GM21367 (cell line): ENCODE measurements around the gene STX1A.

Experiments
- ATAC-seq: cut with Tn5 transposase; IDR thresholded peaks from one replicate; pipeline ENCODE4 v1.9.1; 2021; ENCODE audit not compliant: unreplicated experiment

Gene STX1A

GRCh38 chr7:73708961-73709549, 10.4 kb downstream of the STX1A start:
- ATAC-seq = no peak

GRCh38 chr7:73707045-73707631, 12.3 kb downstream of the STX1A start:
- no peak for ATAC-seq

- ATAC-seq = no peak
Measured at GRCh38 chr7:73706126-73707044, 13.1 kb downstream of the STX1A start.

DNA sequence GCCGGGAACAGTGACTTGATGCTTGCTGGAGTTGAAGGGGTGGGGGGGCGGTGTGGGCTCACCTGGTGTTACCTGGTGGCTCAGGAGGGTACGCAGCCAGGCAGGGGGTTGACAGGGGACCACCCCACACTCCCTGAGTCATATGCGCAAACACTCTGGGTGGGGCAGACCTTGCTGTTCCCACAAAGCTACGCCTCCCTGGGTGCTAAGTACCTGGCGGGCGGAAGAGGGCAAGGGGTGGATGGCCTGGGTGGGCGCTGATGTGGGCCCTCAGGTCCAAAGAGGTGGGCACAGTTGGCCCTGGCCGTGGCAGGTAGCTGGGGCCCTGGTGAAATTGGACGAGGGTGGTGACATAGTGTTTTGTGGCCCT, 13.9 kb downstream of the STX1A start:
- no peak for ATAC-seq

DNA sequence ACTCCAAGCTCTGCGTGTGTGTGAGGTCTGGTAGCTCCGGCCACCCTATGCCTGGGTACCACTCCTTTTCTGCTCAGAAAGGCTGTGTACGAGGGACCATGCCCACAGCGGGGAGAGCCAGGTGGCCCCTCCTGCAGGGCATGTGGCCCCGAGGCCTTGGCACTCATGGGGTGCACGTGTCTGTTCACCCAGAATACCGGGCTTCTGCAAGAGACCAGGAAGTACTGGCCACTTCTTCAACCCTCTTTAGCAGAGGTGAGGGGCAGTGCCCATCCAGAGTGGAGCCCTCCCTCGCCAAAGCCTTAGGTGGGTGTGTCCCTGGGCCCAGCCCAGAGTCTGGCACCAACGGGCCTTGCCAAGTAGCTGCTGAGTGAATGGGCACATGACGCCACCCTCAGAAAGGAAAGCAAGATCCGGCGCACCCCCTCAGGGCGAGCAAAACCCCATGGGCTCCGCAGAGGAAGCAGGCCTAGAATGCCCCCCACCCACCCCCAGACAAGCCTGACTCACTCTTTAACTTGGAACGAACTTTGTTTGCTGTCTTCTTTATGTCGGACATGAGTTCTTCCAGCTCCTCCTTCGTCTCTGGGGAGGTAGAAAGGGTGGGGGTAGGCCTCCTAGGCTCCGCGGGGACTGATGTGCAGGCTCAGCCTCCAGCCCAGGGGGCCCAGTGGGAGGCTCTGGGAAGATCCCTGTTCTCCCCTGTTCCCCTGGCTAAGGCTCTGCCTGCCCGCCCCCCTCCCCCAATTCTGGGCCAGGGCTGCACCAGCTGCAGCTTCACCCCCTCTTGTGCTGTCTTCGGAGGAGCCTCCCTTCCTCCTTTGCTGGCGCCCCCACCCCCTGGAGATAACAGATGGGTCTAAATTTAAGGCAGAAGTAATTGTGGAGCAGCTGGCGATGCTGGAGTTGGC, 14.6 kb downstream of the STX1A start:
- ATAC-seq = no peak

DNA sequence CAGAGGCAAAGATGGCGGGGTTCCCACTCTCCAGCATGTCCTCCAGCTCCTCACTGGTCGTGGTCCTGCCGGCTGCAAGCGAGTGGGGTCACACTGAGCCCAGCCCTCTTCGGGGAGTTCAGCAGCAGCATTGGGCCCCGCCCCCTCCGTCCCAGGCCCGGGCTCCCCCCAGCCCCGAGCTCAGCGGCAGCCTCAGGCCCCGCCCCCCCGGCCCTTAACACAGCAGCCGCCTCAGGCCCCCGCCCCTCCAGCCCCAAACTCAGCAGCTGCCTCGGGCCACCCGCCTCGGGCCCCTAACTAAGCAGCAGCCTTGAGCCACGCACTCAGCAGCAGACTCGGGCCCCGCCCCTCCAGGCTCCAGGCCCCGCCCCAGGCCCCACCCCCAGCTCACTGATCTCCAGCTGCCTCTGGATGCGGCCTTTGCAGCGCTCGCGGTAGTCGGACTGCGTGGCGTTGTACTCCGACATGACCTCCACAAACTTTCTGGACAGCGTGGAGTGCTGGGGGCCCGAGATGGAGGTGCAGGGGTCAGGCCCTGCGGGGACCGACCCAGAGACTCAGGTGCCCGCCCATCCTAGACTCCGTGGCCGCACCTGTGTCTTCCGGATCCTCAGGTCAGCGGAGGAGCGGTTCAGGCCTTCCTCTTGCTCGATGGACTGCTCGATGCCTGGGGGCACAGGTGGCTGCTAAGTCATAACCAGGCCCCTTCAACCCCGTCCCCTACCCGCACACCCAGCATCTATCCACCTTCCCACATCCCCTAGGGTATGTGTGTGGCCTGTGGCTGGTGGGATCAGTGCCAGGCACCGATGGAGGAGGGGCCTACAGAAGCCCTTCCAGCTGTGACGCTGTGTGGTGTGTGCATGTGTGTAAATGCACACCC, 15.5 kb downstream of the STX1A start:
- no peak for ATAC-seq

DNA sequence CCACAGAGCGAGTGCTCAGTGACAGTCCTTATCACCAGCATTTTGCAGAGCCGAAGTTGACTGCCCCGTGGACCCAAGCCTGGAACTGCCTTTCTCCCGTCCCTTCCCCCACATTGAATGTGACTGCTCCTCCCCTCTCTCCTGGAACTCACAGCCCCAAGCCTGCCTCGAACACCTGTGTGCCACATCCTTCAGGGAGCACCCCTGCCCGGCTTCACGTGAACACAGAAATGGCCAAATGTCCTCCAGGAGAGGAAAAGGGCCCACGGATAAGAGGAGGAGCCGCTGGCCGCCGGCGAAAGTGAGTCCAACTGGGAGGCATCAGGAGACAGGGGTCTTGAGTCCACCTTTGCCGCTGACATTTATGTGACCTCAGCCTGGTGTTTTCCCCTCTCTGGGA, 16.2 kb downstream of the STX1A start:
- ATAC-seq = no peak

DNA sequence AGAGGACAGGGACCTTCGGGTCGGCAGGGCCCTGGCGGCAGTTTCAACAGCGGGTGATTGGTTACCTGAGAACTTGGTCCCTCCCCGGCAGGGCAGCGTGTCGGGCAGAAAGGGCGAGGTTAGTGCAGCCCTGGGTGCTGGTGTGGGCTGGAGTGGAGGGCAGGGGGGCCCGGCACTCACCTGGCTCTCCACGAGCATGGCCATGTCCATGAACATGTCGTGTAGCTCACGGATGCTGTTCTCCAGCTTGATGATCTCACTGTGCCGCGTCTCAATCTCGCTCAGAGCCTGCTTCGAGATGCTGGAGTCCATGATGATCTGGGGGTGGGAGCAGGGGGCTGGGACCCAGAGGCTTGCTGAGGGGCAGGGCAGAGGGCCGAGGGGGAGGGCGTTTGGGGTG, 16.8 kb downstream of the STX1A start:
- ATAC-seq = no peak

GRCh38 chr7:73702226-73702625, 17.2 kb downstream of the STX1A start:
- ATAC-seq = no peak

- ATAC-seq = no peak
Measured at GRCh38 chr7:73701357-73701995, 18.0 kb downstream of the STX1A start.

- no peak for ATAC-seq
Measured at GRCh38 chr7:73700581-73701134, 18.8 kb downstream of the STX1A start.

- no peak for ATAC-seq
Measured at GRCh38 chr7:73700069-73700423, 19.4 kb downstream of the STX1A start.

DNA sequence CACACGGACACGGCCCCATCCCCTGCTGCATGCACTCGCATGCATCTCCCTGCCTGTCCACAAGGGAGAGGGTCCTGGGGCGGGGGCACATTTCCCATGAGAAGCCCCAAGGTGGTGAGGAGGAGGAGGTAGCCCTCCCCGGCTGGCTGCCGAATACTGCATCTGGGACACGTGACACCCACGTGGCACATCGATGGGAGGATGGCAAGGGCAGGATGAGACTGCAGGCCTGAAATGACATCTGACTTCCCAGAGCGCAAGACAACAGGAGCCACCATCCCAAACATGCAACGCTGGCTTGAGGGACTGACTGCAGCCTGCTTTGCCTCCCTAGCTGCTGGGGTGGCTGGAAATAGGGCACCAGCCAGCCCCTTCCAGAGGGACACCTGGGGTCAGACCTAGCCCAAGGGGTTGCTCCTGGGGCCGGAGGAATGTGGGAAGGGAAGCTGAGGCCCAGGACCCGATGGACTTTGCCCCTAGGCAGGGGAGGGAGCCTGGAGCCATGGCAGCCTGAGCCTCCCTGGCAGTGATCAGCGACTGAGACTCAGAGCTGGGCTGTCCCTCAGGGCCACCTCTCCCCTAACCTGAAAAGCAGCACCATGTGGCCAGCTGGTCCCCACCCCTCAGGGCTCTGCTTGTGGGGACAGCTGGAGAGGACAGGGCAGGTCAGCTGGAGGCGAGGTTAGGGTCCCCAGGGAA, 19.9 kb downstream of the STX1A start:
- no peak for ATAC-seq

- ATAC-seq = no peak
Measured at GRCh38 chr7:73698410-73698809, 21.1 kb downstream of the STX1A start.

GRCh38 chr7:73696372-73696771, 23.1 kb downstream of the STX1A start:
- no peak for ATAC-seq

GRCh38 chr7:73690646-73691045, 28.8 kb downstream of the STX1A start:
- ATAC-seq = no peak

DNA sequence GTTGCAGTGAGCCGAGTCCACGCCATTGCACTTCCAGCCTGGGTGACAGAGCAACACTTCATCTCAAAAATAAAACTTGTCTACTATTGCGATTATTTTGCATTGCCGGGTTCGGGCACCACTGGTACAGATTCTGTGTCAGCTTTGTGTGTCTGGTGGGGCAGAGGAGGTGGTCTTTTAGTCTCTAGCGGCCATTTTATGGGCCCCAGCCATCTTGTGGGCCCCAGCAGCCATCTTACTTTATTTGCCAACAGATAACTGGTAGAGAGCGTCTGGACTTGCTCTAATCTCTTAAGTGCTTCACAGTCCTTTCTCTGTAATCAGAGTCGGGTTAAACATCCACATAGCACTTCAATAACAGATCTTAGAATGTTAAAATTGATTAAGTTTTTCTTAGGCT, 31.2 kb downstream of the STX1A start:
- ATAC-seq = no peak

GRCh38 chr7:73685311-73685710, 34.2 kb downstream of the STX1A start:
- ATAC-seq = no peak
